ENCODE results near the gene SPRR4.

The SPRR4 gene

GRCh38 chr1:152970495-152970894 is at the start of gene SPRR4:
TSS of gene SPRR4 (plus strand) at chr1:152970648. CDS start at chr1:152971891, 1,243 bp downstream.
- no peak for DNase-seq

- no peak for DNase-seq
These were observed 46.3 kb upstream of the SPRR4 start for GRCh38 chr1:152924191-152924590.

- DNase-seq = peak; percentile 13
These were observed 44.4 kb upstream of the SPRR4 start for GRCh38 chr1:152926091-152926490.

- DNase-seq = no peak
These were observed 41.8 kb upstream of the SPRR4 start for GRCh38 chr1:152928671-152929070.

- DNase-seq = no peak
These were observed 38.2 kb upstream of the SPRR4 start for GRCh38 chr1:152932170-152932811.

- DNase-seq = no peak
These were observed 37.3 kb upstream of the SPRR4 start for GRCh38 chr1:152933196-152933595.

- no peak for DNase-seq
These were observed 29.8 kb upstream of the SPRR4 start for GRCh38 chr1:152940614-152941013.

GRCh38 chr1:152941037-152941711 is 29.3 kb upstream of the SPRR4 start:
- DNase-seq = no peak

- DNase-seq = no peak
These were observed 28.3 kb upstream of the SPRR4 start for GRCh38 chr1:152942161-152942560.

GRCh38 chr1:152946248-152946647 is 24.2 kb upstream of the SPRR4 start:
- no peak for DNase-seq

- DNase-seq = no peak
These were observed 23.7 kb upstream of the SPRR4 start, which contains the start of gene SPRR5 for GRCh38 chr1:152946651-152947256. TSS of gene SPRR5 (plus strand) at chr1:152947206. CDS start at chr1:152948555, 1,349 bp downstream.

- no peak for DNase-seq
These were observed 18.7 kb upstream of the SPRR4 start for GRCh38 chr1:152951711-152952110.

GRCh38 chr1:152953761-152954160 is 16.7 kb upstream of the SPRR4 start:
- no peak for DNase-seq

- no peak for DNase-seq
These were observed 16.0 kb upstream of the SPRR4 start for GRCh38 chr1:152954436-152954835.

- no peak for DNase-seq
These were observed 12.9 kb upstream of the SPRR4 start for GRCh38 chr1:152957561-152957960.

- no peak for DNase-seq
These were observed 11.2 kb upstream of the SPRR4 start for GRCh38 chr1:152959273-152959672.

- no peak for DNase-seq
These were observed 10.5 kb upstream of the SPRR4 start for GRCh38 chr1:152959801-152960451.

GRCh38 chr1:152960452-152961044 is 9.9 kb upstream of the SPRR4 start:
- peak; percentile 9 for DNase-seq

- no peak for DNase-seq
These were observed 9.1 kb upstream of the SPRR4 start for GRCh38 chr1:152961226-152961891.

- no peak for DNase-seq
These were observed 7.5 kb upstream of the SPRR4 start for GRCh38 chr1:152962876-152963415.

- no peak for DNase-seq
These were observed 5.9 kb upstream of the SPRR4 start for GRCh38 chr1:152964536-152964935.

GRCh38 chr1:152965853-152966252 is 4.6 kb upstream of the SPRR4 start:
- DNase-seq = no peak

All from hematopoietic multipotent progenitor cell treated with erythropoietin and hydrocortisone succinate and interleukin-3 and kit ligand, for 6 days (in vitro differentiated cells).